ENCODE measurements around the gene ACAA1. TPM values are rescaled to one million over a fixed set of nuclear protein-coding genes. Genes with fewer than 3 reads are reported as not detected.

ACAA1 gene
- total RNA-seq, 4 donors from 2014 or later = 22.3 to 54.1 (median 37.6) TPM

Small RNAs within 50 kb of the gene (small RNA-seq; reads per million reads assigned to genes)
- not detected for gene RF00019

Other genes with a start within 250 kb of the ACAA1 start
- gene VILL, start 146.3 kb downstream of the ACAA1 start, total RNA-seq = 10 to 100 TPM in 1 of 4 donors, 1 to 10 TPM in 3; 1.8 to 18.7 (median 6.3) TPM
- gene PLCD1, start 107.5 kb downstream of the ACAA1 start, total RNA-seq = 10 to 100 TPM in 3 of 4 donors, 1 to 10 TPM in 1; 9.7 to 41.5 (median 27.2) TPM
- 1 to 10 TPM in 3 of 4 donors, not detected in 1; 1.5 to 2.8 (median 1.9) TPM for gene DLEC1, start 97.9 kb downstream of the ACAA1 start, total RNA-seq
- gene MYD88, start 1.5 kb upstream of the ACAA1 start, total RNA-seq = 10 to 100 TPM in 3 of 4 donors, 1 to 10 TPM in 1; 2.0 to 30.9 (median 22.3) TPM
- 10 to 100 TPM; 12.9 to 45.6 (median 39.5) TPM for gene OXSR1, start 28.4 kb upstream of the ACAA1 start, total RNA-seq
- gene SLC22A13, start 128.7 kb upstream of the ACAA1 start, total RNA-seq = under 1 TPM in 2 of 4 donors, not detected in 2; under 0.01 to 0.70 TPM
- gene SLC22A14, start 145.2 kb upstream of the ACAA1 start, total RNA-seq = under 1 TPM in 1 of 4 donors, not detected in 3; 0.28 TPM
- gene XYLB, start 209.7 kb upstream of the ACAA1 start, total RNA-seq = 10 to 100 TPM in 1 of 4 donors, 1 to 10 TPM in 2, under 1 TPM in 1; 0.26 to 12.7 (median 6.5) TPM

All from uterus (tissue), 4 donors.